Measurements from ENCODE around the gene LIMS2. TPM values are rescaled to one million over a fixed set of nuclear protein-coding genes. Genes with fewer than 3 reads are reported as not detected.

LIMS2 gene
- polyA plus RNA-seq, 1 donor (not counting 4 experiments of a cell fraction or from before 2014, with no cell fraction given): not detected

GRCh38 chr2:127620866-127621265 lies 54.5 kb downstream of the LIMS2 start:
- FAIRE-seq: no peak

DNA sequence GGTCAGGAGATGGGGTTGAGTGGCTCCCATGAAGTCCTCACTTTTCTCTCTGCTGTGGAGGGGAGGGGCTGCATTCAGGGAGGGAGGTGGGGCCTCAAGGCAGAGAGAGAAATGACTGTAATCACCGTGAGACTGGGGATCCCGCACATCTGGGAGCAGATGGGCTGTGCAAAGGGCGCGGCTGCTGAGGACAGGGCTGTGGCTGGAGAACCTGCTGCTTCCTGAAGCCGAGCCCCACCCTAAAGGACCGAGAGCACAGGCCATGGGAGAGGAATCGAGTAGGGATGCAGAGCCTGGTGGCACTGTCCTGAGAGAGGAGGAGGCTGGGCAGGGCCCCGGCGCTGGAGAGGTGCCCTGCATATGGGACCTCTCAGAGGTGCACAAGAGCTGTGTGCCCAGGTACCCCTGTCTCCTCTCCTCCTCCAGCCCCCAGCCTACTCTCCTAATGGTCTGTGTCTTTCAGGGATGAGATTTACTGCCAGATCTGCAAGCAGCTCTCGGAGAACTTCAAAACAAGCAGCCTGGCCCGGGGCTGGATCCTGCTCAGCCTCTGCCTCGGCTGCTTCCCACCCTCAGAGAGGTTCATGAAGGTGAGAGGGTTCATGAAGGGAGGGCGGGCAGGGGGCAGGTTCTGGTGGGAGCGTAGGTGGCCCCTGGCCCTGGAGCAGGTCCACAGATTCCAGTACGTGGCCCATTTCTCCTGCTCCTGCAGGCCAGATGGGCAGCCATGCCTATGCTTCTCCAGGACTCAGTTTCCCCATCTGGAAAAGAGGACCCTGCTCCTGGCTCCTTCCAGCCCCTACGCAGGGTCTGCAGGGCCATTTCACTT lies 55.2 kb downstream of the LIMS2 start:
- H3K4me2 ChIP-seq (ENCODE audit: control insufficient read depth, extremely low read depth, insufficient read depth, low read depth, low read length): no peak overlapping the region
- dilution Hi-C loops (cut with MboI; ENCODE audit: extremely low pct_ligation_motif_present, low sequenced_read_pairs): no loop called here
- H3K79me2 ChIP-seq (ENCODE audit: control insufficient read depth, insufficient read depth, low read length): no peaks in the 10 kb centered on the region
- FAIRE-seq (no peak), DNase-seq (ENCODE audit: low read depth, low spot score) (no peak)
- no peaks in the 10 kb centered on the region for H3K36me3 ChIP-seq (ENCODE audit: control insufficient read depth in 2 of 2, extremely low read depth in 1 of 2, insufficient read depth in 2 of 2, low read length in 2 of 2)
- no peak overlapping the region for H3K4me3 ChIP-seq (ENCODE audit: control insufficient read depth in 2 of 3, extremely low read depth in 1 of 3, insufficient read depth in 2 of 3, low read depth in 1 of 3, low read length in 3 of 3)
- TF ChIP-seq EZH2 (IDR thresholded peaks at IDR 0.05; ENCODE audit: low read length) (no peak), CTCF (optimal IDR thresholded peaks at IDR 0.05 in 1 of 3, IDR thresholded peaks at IDR 0.05 in 1 of 3, conservative IDR thresholded peaks at IDR 0.05 in 1 of 3; ENCODE audit: extremely low read depth in 1 of 3, insufficient read depth in 2 of 3, low read length in 3 of 3) (no peak)
- H2AFZ ChIP-seq (ENCODE audit: control insufficient read depth, low read length): no peak overlapping the region
- no peaks in the 10 kb centered on the region for H3K9me1 ChIP-seq (ENCODE audit: control insufficient read depth, extremely low read depth, insufficient read depth, low read length)
- no peaks in the 10 kb centered on the region for H3K9me3 ChIP-seq (ENCODE audit: control insufficient read depth, low read depth, low read length)
- H4K20me1 ChIP-seq (ENCODE audit: control insufficient read depth, extremely low read depth, insufficient read depth, low read length): no peaks in the 10 kb centered on the region
- peaks cover 7% of the 10 kb centered on the region for H3K27me3 ChIP-seq (ENCODE audit: control insufficient read depth, extremely low read depth, insufficient read depth, low read length)
- H3K9ac ChIP-seq (ENCODE audit: control insufficient read depth, extremely low read depth, insufficient read depth, low read length): no peak overlapping the region
- peaks cover 5% of the 10 kb centered on the region for H3K4me1 ChIP-seq (ENCODE audit: control insufficient read depth, extremely low read depth, insufficient read depth, low read length)
- no peak overlapping the region for H3K27ac ChIP-seq (ENCODE audit: control insufficient read depth, insufficient read depth, low read length)

More at GRCh38 chr2:127620866-127621265, 54.5 kb downstream of the LIMS2 start:
- H2AFZ ChIP-seq (ENCODE audit: control insufficient read depth, low read length): no peak overlapping the region
- DNase-seq (ENCODE audit: low read depth, low spot score): no peak
- H4K20me1 ChIP-seq (ENCODE audit: control insufficient read depth, extremely low read depth, insufficient read depth, low read length): no peaks in the 10 kb centered on the region
- H3K27ac ChIP-seq (ENCODE audit: control insufficient read depth, insufficient read depth, low read length): no peak overlapping the region
- peaks cover 7% of the 10 kb centered on the region for H3K27me3 ChIP-seq (ENCODE audit: control insufficient read depth, extremely low read depth, insufficient read depth, low read length)
- no peak overlapping the region for H3K4me2 ChIP-seq (ENCODE audit: control insufficient read depth, extremely low read depth, insufficient read depth, low read depth, low read length)
- peaks cover 5% of the 10 kb centered on the region for H3K4me1 ChIP-seq (ENCODE audit: control insufficient read depth, extremely low read depth, insufficient read depth, low read length)
- H3K9me3 ChIP-seq (ENCODE audit: control insufficient read depth, low read depth, low read length): no peaks in the 10 kb centered on the region
- no peaks in the 10 kb centered on the region for H3K36me3 ChIP-seq (ENCODE audit: control insufficient read depth in 2 of 2, extremely low read depth in 1 of 2, insufficient read depth in 2 of 2, low read length in 2 of 2)
- H3K9me1 ChIP-seq (ENCODE audit: control insufficient read depth, extremely low read depth, insufficient read depth, low read length): no peaks in the 10 kb centered on the region
- TF ChIP-seq CTCF (optimal IDR thresholded peaks at IDR 0.05 in 1 of 3, IDR thresholded peaks at IDR 0.05 in 1 of 3, conservative IDR thresholded peaks at IDR 0.05 in 1 of 3; ENCODE audit: extremely low read depth in 1 of 3, insufficient read depth in 2 of 3, low read length in 3 of 3) (no peak), EZH2 (IDR thresholded peaks at IDR 0.05; ENCODE audit: low read length) (no peak)
- dilution Hi-C loops (cut with MboI; ENCODE audit: extremely low pct_ligation_motif_present, low sequenced_read_pairs): no loop called here
- H3K79me2 ChIP-seq (ENCODE audit: control insufficient read depth, insufficient read depth, low read length): no peaks in the 10 kb centered on the region
- no peak overlapping the region for H3K9ac ChIP-seq (ENCODE audit: control insufficient read depth, extremely low read depth, insufficient read depth, low read length)
- H3K4me3 ChIP-seq (ENCODE audit: control insufficient read depth in 2 of 3, extremely low read depth in 1 of 3, insufficient read depth in 2 of 3, low read depth in 1 of 3, low read length in 3 of 3): no peak overlapping the region
